Glutamatergic neuron (in vitro differentiated cells): ENCODE data around the gene RMI2. TPM values are rescaled to one million over a fixed set of nuclear protein-coding genes. Genes with fewer than 3 reads are reported as not detected.
A peak's percentile ranks its signal among the peaks of the same experiment; 100 is the strongest.

Source experiments
- DNase-seq: peaks from one replicate; pipeline ENCODE4 v3.0.0; 2022
- H3K27ac Mint-ChIP-seq: one replicate; pipeline ENCODE4 v1.8.0; 2020; ENCODE audit warnings: mild to moderate bottlenecking, mixed read lengths, inconsistent platforms; ENCODE audit not compliant: unreplicated experiment
- H3K27me3 Mint-ChIP-seq: one replicate; pipeline ENCODE4 v1.8.0; 2020; ENCODE audit warnings: mild to moderate bottlenecking, moderate library complexity, mixed read lengths, inconsistent platforms; ENCODE audit not compliant: unreplicated experiment
- H3K36me3 Mint-ChIP-seq: one replicate; pipeline ENCODE4 v1.8.0; 2020; ENCODE audit warnings: mild to moderate bottlenecking, mixed read lengths, inconsistent platforms; ENCODE audit not compliant: unreplicated experiment
- H3K4me1 Mint-ChIP-seq: one replicate; pipeline ENCODE4 v1.8.0; 2020; ENCODE audit warnings: mild to moderate bottlenecking, low read depth, mixed read lengths, inconsistent platforms; ENCODE audit not compliant: unreplicated experiment
- H3K4me3 Mint-ChIP-seq: one replicate; pipeline ENCODE4 v1.8.0; 2020; ENCODE audit warnings: mild to moderate bottlenecking, mixed read lengths, inconsistent platforms; ENCODE audit not compliant: unreplicated experiment
- H3K9me3 Mint-ChIP-seq: one replicate; pipeline ENCODE4 v1.8.0; 2020; ENCODE audit warnings: mild to moderate bottlenecking, moderate library complexity, mixed read lengths, inconsistent platforms; ENCODE audit not compliant: unreplicated experiment
- long read RNA-seq: library from polyadenylated mRNA; unstranded; transcript quantifications from one replicate; pipeline ENCODE4 v2.0.0, GENCODE V29; 2020; ENCODE audit not compliant: unreplicated experiment
- total RNA-seq: library from RNA; stranded (reverse); fragmentation: NEBNext Ultra II Directional; extraction: Animal tissue kit (Norgen Biotek cat#: 25700); gene quantifications from one replicate; pipeline ENCODE4 v1.2.1, GENCODE V29; 2021; ENCODE audit not compliant: unreplicated experiment
- TF ChIP-seq, protein P1 (sequence below): fragments of 200-600 bp; sonication (generic); IDR thresholded peaks from one replicate; pipeline ENCODE4 v1.5.0; 2021; ENCODE audit not compliant: partially characterized antibody, unreplicated experiment

Gene RMI2
- total RNA-seq = 4.2 TPM
- long read RNA-seq, partial matches to known transcripts = 0 of 3 reads
- long read RNA-seq, other reads (novel, unspliced or antisense) = 2 of 3 reads

DNA sequence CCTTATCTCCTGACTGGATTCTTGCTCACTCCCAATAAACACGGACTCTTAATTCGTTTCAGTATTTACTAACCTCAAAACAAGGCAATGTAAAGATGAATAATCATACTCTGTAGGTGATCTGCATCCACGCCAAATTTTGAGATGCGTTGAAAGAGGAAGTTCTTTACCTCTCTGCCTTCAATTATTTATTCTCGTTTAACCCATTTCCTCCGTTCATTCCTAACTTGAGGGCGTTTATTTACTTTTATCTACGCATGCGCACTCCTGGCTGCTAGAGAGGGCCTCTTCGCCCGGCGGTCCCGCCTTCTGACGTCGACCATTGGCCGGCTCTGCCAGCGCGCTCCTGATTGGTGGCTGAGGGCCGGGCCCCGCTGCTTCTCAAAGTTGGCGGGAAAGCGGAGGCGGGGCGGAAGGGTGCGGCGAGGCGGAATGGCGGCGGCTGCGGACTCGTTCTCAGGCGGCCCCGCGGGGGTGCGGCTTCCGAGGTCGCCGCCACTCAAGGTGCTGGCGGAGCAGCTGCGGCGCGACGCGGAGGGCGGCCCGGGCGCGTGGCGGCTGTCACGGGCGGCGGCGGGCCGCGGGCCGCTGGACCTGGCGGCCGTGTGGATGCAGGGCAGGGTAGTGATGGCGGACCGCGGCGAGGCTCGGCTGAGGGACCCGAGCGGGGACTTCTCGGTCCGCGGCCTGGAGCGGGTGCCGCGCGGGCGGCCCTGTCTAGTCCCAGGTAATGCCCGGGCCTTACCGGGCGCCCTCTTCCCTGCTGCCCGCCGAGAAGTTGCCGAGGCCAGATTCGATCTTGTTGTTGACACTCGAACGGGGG, at the start of gene RMI2:
Gene RMI2, plus strand, starts transcription at position 420 of the 823 bp plus-strand sequence. Its CDS starts 13 bp downstream, at position 433.
- Mint-ChIP-seq H3K4me1 (peaks cover 9% of the 10 kb centered on the region), H3K4me3 (peak within 1 kb of the TSS; percentile 96), H3K27ac (no peak within 1 kb of the TSS), H3K27me3 (peaks cover 2% of the 10 kb centered on the region), H3K9me3 (no peaks in the 10 kb centered on the region), H3K36me3 (no peaks in the 10 kb centered on the region)
- peak; percentile 97 for DNase-seq
- TF ChIP-seq, protein P1, sequence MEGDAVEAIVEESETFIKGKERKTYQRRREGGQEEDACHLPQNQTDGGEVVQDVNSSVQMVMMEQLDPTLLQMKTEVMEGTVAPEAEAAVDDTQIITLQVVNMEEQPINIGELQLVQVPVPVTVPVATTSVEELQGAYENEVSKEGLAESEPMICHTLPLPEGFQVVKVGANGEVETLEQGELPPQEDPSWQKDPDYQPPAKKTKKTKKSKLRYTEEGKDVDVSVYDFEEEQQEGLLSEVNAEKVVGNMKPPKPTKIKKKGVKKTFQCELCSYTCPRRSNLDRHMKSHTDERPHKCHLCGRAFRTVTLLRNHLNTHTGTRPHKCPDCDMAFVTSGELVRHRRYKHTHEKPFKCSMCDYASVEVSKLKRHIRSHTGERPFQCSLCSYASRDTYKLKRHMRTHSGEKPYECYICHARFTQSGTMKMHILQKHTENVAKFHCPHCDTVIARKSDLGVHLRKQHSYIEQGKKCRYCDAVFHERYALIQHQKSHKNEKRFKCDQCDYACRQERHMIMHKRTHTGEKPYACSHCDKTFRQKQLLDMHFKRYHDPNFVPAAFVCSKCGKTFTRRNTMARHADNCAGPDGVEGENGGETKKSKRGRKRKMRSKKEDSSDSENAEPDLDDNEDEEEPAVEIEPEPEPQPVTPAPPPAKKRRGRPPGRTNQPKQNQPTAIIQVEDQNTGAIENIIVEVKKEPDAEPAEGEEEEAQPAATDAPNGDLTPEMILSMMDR = no peak

DNA sequence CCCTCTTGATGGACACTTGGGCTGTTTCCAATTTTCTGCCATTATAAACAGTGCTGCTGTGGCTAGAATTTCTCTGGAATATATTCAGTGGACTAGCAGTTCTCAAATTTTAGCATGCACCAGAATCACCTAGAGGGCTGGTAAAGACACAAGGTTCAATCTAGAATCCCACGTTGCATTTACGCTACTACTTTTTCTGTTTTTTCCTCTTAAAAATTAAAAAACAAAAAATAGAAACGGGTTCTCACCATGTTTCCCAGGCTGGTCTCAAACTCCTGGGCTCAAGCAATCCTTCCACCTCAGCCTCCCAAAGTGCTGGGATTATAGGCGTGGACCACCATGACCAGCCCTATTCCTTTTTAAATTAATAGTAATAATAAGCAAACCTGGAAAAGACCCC, 49.6 kb upstream of the RMI2 start:
- no peak overlapping the region for H3K27ac Mint-ChIP-seq
- no peak for DNase-seq
- peaks cover 6% of the 10 kb centered on the region for H3K27me3 Mint-ChIP-seq
- no peak overlapping the region for H3K4me3 Mint-ChIP-seq
- peaks cover 2% of the 10 kb centered on the region for H3K4me1 Mint-ChIP-seq
- no peaks in the 10 kb centered on the region for H3K36me3 Mint-ChIP-seq
- TF ChIP-seq, protein P1 = no peak
- H3K9me3 Mint-ChIP-seq = peaks cover 3% of the 10 kb centered on the region

DNA sequence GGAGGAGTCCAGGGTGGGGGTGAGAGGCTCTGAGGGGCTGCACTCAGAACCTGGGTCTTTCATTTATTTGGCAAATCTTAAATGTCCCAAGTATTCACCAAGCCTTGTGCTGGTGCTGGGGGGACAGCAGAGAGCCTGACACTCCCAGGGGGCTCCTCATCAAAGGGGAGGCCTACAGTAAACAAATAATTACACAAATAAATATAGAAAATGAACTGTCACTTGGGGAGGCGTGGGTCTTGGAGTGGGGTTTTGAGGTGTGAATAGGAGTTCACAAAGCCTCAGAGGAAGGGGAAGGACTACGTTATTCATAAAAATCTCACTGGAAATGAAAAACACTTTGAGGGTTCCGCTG, 48.9 kb upstream of the RMI2 start:
- TF ChIP-seq, protein P1 = no peak
- no peak overlapping the region for H3K27ac Mint-ChIP-seq
- H3K4me1 Mint-ChIP-seq = peaks cover 2% of the 10 kb centered on the region
- no peaks in the 10 kb centered on the region for H3K36me3 Mint-ChIP-seq
- DNase-seq = no peak
- H3K9me3 Mint-ChIP-seq = peaks cover 3% of the 10 kb centered on the region
- peaks cover 6% of the 10 kb centered on the region for H3K27me3 Mint-ChIP-seq
- no peak overlapping the region for H3K4me3 Mint-ChIP-seq

DNA sequence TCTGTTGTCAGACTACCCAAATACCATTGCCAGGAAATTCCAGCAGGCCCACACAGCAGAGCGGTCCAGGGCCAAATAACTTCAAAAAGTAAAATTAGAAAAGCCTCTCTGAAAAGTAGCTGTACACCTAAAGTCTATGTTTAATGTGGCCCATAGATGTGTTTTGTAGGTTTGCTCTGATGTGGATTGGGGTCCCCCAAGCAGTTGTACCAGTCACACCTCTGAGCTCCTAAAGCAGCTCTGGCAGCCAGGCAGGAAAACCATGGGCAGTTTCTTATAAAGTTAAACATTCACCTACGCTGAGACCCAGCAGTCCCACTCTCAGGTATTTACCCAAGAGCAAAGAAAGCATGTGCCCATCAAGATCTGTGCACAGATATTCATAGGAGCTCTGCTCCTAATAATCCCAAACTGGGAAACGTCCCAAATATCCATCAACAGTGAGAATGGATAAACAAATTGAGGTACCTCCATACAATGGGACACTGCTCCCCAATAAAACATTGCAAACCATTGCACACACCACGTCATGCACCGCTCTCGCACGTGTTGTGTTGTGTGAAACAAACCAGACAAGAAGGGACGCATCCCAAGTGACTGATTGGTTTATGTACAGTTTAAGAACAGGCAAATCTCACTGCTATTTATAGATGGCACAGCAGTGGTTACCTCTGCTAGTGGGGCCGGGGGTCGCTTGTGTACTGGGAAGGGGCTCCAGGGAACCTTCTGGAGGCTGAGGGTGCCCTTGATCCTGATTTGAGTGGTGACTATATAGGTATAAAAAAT, 48.4 kb upstream of the RMI2 start:
- no peaks in the 10 kb centered on the region for H3K36me3 Mint-ChIP-seq
- H3K9me3 Mint-ChIP-seq = peaks cover 3% of the 10 kb centered on the region
- H3K4me3 Mint-ChIP-seq = no peak overlapping the region
- H3K27me3 Mint-ChIP-seq = peaks cover 6% of the 10 kb centered on the region
- TF ChIP-seq, protein P1 = no peak
- H3K4me1 Mint-ChIP-seq = peaks cover 2% of the 10 kb centered on the region
- no peak for DNase-seq
- no peak overlapping the region for H3K27ac Mint-ChIP-seq
